GM18867 (cell line): ENCODE results near the gene P4HB.
"Not testable (repeated sequence)": the region's sequence is repeated elsewhere in the genome, so short reads cannot be mapped to it uniquely, and the experiment has no call there.

Experiments
- ATAC-seq: cut with Tn5 transposase; IDR thresholded peaks from one replicate; pipeline ENCODE4 v1.9.1; 2021; ENCODE audit warnings: mild to moderate bottlenecking, moderate library complexity; ENCODE audit not compliant: unreplicated experiment

Gene P4HB

DNA sequence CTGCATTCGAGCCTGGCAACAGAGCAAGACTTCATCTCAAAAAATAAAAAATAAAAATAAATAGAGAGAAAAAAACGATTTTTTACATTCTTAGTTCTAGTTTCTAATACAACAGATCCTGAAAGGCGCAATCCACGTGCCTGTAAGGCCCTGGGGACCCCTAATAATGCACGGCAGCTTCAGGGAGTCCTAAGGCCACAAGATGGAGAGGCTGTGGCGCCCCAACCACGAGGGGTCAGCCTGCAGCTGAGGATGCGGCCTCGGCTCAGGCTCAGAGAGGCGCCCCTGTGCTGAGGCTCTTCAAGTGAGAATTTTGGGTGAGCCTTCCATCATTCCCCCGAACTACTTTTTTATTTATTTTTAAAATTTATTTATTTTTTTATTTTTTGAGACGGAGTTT is 10.9 kb downstream of the P4HB start:
- no peak for ATAC-seq

DNA sequence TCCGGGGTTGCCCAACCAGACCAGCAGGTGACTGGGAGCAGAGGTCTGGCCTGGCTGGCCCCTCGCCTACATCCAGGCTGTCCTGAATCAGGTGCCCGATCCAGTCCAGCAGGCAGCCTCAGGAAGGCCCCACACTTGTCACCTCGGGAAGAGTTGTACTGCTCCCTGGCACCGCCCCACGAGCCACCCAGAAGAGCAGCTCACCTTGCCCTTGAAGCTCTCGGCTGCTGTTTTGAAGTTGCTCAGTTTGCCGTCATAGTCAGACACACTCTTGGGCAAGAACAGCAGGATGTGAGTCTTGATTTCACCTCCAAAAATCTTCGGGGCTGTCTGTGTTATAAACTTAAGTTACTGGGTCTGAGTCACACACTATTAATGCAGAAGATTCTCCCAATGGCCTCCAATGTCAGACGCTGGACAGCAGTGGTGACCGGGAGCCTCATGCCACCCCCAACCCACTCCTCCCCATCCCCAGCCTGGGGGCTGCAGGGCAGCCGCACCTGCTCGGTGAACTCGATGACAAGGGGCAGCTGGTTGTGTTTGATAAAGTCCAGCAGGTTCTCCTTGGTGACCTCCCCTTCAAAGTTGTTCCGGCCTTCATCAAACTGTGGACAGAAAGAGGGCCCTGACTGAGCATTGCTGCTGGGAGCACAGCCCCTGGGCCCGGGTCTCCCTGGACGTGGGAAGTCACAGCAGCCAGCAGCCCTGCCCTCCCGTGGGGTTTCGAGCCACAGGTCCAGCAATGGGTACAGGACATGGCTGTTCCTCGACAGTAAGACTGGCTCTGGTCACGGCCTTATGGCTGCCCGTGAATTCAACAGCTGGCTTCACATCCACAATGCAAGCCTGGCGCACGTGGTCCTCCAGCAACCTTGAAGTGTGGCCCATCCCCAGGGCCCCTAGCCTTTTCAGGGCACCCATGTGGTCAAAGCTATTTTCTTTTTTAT is 13.3 kb downstream of the P4HB start:
- no peak for ATAC-seq

DNA sequence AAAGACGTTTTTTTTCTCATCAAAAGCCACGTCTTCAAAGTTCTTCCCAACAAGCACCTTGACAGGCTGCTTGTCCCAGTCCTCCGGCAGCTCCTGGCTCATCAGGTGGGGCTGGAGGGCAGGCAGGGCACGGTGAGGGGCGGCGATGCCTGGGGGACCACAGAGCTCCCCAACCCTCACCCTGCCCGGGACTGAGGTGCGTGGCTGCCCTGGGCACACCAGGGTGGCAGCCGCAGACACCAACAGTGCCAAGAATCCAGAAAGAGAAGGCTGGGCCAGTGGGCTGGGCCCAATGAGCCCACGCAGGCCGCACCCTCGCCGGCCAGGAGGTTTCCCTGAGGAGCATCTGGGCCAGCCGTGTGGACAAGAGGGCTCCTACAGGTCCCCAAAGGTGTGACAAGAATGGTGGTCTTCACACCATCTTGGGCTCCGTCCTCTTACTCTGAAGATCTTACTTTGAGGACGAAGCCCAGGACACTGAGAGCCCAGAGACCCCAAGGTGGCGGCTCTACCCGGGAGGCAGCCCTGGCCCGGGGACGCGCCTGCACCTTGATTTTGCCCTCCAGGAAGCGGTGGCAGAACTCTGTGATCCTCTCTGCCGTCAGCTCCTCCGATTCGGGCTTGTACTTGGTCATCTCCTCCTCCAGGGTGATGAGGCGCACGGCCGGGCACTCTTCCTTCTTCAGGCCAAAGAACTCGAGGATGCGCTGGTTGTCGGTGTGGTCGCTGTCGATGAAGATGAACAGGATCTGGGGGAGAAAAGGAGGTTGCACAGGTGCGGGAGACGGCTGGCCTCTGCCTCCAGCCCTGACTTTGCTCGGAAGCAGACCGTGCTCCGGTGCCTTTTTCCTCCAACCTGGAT is 14.2 kb downstream of the P4HB start:
- ATAC-seq = no peak

DNA sequence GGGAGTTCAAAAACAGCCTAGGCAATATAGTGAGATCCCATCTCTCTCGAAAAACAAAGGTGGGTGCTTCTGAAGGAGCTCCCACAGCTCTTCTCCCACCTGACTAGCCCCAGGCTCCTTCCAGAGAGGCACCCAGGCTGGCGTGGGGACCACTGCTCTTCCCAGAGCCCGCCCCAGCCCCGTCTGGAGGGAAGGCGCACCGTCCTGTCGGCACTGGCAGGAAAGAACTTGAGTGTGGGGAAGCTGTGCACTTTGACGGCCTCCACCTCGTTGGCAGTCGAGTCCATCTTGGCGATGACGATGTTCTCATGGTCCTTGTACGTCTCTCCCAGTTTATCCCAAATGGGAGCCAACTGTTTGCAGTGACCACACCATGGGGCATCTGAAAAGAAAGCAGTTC is 15.0 kb downstream of the P4HB start:
- no peak for ATAC-seq

DNA sequence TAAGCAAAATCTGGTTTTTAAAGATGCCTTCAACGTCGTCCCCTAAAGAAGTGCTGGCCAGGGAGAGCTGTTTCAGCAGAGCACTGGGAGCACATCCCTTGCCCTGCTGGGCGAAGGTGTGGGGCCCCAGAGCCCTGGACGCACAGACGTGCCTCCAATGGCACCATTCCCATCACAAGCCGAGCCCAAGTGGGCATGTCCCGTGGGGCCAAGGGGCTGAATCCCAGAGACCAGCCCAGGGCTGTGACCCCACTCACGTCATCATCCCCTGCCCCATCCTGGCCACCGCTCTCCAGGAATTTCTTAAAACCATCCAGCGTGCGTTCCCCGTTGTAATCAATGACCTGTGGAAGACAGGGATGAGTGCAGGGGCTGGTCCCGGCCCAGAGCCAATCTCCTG is 15.4 kb downstream of the P4HB start:
- no peak for ATAC-seq

DNA sequence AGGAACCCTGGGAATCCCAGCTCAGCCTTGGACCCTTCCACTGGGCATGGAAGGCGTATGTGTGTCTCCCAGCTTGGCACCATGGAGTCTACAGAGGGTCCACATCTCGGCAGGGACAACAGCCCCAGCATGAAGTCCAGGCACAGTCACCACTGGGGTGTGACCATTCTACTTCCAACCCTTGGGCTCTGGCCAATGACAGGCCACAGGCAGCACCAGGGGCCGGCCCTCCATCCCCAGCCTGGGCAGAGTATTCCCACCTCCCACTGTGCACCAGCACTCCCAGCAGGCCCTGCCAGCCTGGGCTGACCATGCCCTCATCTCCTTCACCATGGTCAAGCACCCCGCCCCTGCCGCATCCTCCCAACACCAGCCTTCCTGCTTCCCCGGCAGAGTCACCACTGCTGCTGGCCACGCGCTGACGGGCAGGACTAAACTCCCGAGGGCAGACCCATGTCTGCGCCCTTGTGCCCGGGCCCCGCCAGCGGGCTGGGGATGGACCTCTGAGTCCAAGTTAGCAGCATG is 15.9 kb downstream of the P4HB start:
- no peak for ATAC-seq

DNA sequence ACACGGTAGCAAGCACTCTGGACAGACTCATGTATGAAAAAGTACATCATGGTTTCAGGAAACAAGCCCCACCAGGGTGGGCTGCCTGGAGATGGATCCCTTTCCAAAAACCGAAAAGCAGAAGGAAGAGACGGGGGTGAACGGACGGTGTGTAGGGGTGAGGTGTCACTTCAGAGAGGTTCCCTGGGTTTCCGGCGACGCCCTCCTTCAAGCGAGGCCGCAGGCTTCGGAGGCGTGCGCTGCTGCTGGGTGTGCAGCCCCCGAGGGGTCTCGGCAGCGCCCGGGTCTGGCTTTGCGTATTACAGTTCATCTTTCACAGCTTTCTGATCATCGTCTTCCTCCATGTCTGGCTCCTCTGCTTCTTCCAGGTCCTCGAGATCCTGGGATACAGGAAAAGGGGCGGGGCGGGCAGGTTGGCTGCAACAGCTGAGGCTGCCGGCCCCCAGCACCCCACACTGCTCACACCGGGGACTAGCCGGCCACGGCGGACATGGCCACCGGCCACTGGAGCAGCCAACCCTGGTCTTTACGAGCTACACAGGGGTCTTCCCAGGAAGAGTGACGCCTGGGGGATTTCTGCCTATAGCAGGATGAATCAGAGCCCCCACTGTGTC is 16.5 kb downstream of the P4HB start:
- no peak for ATAC-seq

DNA sequence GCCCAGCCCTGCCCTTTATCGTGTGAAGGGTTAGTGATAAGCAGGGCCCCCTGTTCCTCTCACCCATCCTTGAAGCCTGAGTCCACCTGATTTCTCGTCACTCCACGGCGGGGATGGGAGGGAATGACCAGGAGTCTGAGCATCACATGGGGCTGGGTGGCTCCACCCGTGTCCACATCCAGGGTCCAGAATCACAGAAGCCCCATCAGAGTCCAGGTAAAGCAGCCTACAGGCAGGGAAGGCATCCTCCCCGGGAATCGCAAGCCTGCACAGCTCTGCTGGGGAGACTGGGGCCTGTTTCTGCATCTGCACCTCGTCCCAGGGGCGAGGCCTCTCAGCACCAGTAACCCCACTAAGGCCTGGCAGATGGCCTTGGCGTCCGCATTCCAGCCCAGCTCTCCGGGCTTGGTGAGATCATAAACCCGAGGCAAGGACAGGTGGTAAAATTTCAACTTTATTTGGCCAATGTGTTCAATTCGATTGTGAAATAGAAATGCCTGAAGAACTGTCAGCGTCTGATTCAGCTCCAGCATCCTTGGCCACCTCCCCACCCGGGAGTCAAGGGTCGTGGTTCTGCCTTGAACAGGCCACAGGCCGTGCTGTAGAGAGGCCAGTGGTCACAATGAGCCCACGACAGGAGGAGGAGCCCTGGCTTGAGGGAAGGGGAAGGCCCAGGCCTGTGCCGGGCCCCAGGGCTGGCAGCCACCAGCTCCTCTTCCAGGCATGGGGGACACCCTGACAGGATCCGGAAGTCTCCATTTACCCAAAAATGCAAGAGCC is 17.4 kb downstream of the P4HB start:
- ATAC-seq = no peak

DNA sequence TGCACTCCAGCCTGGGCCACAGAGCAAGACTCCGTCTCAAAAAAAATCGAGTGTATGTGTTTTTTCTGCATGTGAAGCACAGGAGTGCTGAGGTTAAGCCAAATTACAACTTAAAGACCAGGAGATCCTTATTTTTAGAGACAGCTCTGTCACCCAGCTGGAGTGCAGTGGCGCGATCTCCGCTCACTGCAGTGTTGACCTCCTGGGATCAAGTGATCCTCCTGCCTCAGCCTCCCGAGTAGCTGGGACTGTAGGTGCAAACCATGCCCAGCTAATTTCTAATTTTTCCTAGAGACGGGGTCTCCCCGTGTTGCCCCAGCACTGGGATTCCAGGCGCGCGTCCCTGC is 18.0 kb downstream of the P4HB start:
- ATAC-seq = no peak

DNA sequence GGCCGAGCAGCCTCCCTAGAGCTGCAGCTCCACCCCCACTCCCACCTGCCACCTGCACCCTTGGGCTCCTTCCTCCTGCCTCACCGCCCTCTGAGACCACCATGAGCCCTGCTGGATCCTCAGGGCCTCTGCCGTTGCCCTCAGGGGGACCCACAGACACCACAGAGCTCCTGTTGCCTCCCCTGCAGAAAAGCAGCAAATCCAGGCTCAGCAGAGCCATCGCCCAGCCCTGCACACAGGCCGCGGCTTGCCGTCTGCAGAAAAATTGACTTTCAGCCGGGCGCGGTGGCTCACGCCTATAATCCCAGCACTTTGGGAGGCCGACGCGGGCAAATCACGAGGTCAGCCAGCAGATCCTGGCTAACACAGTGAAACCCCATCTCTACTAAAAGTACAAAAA is 18.5 kb downstream of the P4HB start:
- ATAC-seq = no peak

DNA sequence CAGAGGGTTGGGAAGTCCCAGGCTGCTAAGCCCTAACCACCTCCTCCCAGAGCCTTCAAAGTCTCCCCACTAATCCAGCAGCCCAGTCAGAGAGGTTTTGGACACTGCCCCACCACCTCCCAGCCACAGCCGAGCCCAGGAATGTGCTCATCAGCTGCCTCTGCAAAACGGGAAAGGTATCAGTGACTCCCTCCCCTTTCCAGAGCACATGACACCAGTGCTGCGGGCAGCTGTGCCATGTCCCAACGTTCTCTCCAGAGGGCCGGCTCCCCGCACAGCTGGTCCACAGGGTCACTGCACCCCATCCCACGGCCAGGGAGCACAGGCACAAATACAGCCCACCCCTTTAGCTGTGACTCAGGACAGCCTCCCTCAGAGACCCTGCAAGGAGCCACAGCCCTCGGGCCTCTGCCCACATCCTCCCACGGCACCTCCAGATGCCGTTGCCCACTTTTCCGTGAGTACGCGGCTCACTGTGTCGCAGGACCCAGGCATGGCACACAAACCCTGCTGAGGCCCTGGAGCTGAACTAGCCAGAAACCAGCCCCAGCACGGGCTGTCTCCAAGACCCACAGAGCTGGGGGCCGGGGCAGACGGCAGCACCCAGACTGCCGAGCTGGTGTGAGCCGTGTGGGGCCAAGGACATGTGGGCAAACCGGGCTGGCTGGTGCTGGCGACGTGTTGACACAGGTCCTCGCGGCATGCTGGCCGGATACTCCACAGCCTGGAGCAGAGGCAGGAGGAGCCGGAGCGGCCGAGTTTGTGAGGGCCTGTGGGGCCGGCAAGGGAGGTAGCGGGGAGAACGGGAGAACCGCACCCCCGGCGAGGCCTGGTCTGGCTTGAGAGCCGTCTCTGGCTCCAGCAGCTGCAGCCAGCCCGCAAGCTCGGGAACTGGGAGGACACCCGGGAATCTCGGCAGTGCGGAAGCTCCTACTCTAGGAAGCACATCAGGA is 19.2 kb downstream of the P4HB start:
- no peak for ATAC-seq

DNA sequence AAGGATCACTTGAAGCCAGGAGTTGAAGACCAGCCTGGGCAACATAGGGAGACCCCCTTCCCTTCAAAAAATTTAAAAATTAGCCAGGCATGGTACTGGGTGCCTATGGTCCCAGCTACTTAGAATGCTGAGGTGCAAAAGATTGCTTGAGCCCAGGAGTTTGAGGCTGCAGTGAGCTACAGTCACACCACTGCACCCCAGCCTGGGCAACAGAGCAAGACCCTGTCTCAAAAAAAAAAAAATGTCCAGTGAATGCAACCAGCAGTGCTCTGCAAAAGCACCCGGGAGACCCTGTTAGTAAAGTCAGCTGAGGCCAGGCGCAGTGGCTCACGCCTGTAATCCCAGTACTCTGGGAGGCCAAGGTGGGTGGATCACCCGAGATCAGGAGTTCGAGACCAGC is 20.3 kb downstream of the P4HB start:
- ATAC-seq = not testable (repeated sequence)

DNA sequence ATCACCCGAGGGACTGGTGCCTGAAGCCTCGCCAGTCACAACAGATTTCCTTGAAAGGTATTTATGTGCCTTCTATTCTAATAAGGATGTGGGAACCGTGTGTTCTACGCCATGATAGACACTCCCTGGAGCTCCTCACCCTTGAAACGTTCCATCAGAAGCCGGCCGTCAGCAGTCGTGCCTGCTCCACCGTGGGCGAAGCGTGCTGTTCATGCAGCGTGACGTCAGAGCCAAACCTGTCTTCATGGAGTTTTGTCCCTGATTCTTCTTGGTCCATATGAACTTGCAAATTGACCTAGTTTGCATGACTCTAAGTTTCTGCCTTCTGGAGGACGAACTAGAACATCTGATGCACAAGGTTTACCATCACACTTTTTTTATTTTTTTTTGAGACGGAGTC is 21.0 kb downstream of the P4HB start:
- no peak for ATAC-seq

DNA sequence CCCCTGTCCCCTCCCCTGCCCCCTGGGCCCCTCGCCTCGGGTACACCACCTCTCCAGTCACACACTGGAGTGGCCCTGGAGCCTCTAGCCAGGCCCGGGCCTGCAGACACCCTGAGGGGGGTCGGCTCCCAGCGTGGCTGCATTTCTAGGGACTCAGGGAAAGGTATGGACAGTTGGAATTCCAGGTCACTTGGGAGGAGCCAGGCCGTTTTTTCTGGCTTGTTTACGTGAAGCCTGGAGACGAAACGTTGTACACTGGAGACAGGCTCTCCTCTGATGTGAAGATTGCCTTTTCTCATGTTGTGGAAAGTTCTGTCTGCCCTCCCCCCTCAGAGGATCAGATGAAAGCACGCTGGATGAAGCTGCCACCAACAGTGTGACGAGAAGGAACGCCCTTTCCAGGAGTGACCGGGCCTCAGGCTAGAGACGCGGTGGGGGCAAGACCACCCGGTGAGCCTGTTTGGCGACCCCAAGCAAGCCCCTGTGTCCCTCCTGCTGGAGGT is 21.5 kb downstream of the P4HB start:
- ATAC-seq = no peak

DNA sequence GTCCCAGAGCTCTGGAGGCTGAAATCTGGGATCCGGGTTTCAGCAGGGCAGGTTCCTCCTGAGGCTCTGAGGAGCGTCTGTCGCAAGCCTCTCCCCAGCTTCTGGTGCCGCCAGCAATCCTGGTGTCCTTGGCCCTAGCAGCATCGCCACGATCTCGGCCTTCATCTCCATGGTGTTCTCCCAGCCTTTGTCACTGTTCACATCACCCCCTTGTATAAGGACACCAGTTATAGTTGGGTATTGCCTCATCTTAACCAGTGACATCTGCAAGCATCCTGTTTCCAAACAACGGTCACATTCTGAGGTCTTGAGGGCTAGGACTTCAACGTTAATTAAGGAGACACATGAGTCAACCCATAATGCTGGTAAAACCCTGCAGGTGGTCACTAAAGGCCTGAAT is 22.7 kb downstream of the P4HB start:
- ATAC-seq = no peak

DNA sequence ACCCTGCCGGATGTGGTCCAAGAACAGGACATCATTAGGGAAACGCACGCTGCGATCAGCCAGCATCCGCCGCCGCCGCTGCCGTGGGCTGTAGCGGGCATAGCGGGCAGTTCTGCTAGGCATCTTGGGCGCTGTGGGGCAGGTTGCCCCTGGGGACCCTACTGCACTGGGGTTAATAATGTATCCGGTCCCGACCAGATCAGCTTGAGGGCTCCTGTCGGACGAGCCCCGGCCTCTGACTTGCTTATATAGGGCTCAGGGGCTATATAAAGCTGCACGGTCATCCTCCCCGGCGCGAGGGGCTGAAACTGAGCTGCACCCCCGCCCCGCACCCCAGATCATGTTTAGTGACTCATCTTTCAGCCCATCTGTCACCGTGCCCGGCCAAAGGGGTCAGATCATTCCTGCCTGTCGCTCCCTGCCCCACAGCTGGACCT is 25.5 kb downstream of the P4HB start, which contains the start of gene PPP1R27:
Gene PPP1R27, minus strand, starts transcription at position 220 of the 437 bp plus-strand sequence. Its CDS starts 97 bp downstream, at position 123.
- ATAC-seq = no peak

DNA sequence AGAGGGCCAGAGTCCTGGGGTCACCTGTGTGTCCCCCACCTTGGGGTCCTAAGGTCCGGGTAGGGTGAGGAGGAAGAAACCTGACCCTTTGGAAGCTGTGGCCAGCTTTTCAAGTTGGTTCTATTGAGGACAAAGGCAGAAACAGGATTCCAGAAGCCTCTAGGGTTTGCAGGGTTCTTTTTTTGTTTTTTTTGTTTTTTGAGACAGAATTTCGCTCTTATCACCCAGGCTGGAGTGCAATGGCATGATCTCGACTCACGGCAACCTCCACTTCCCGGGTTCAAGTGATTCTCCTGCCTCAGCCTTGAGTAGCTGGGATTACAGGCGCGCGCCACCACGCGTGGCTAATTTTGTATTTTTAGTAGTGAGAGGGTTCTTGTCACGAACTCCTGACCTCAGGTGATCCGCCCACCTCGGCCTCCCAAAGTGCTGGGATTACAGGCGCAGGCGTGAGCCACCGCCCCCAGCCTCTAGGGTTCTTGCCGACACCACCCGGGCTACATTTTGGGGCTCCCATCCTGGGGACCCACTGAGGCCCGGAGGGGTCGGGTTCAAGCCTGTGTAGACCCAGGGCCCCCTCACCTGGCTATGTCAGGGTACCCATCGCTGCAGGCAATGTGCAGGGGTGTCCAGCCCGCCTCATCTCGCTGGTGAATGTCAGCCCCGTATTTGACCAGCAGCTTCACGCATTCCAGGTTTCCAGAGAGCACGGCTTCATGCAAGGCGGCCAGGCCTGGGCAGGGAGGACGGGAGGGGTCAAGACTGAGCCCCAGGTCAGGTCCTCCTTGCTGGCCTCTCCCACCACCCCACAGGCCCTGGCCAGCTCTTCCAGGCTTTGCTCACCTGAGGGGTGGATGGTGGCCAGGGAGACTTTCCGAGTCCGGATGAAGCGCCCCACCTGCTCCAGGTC is 26.2 kb downstream of the P4HB start:
- no peak for ATAC-seq
